HepG2 (cell line): ENCODE results near the gene METTL16. TPM values are rescaled to one million over a fixed set of nuclear protein-coding genes. Genes with fewer than 3 reads are reported as not detected.

Experiments used
- ASH2L ChIP-seq: fragments of 300-600, 200-600 bp; sonication (generic); IDR thresholded peaks from 2 replicates; pipeline ENCODE4 v1.7.0; 2017; ENCODE audit warnings: low read depth, mild to moderate bottlenecking, moderate library complexity, mixed read lengths, low read length; ENCODE audit not compliant: insufficient read length
- ATM ChIP-seq: fragments of 450-650 bp; IDR thresholded peaks from 2 replicates; pipeline ENCODE4 v1.7.1; 2017; ENCODE audit warnings: mild to moderate bottlenecking, borderline replicate concordance
- CBX2 ChIP-seq, 2 experiments: fragments of 200-600 bp in 1 of 2; sonication (generic); formaldehyde crosslinking in 1 of 2; IDR thresholded peaks; 2 replicates each; pipeline versions ENCODE4 v1.7.0 to v1.8.1; 2018 to 2022; ENCODE audit warnings: low read depth in 2 of 2, low read length in 1 of 2, mild to moderate bottlenecking in 1 of 2, missing genetic modification reagents in 1 of 2
- CHCHD3 ChIP-seq: sonication (generic); formaldehyde crosslinking; IDR thresholded peaks from 2 replicates; pipeline ENCODE4 v1.8.0; 2022; ENCODE audit warnings: mild to moderate bottlenecking, missing genetic modification reagents, moderate library complexity
- EED ChIP-seq: sonication (generic); formaldehyde crosslinking; IDR thresholded peaks from 2 replicates; pipeline ENCODE4 v1.5.0; 2020; ENCODE audit warnings: mild to moderate bottlenecking, missing genetic modification reagents
- FOXK1 ChIP-seq: sonication (generic); formaldehyde crosslinking; IDR thresholded peaks from 2 replicates; pipeline ENCODE4 v1.4.0; 2020; ENCODE audit warnings: low read depth, missing genetic modification reagents, borderline replicate concordance
- JARID2 ChIP-seq: sonication (generic); formaldehyde crosslinking; IDR thresholded peaks from 2 replicates; pipeline ENCODE4 v1.8.1; 2023; ENCODE audit warnings: missing genetic modification reagents, inconsistent platforms; ENCODE audit not compliant: insufficient replicate concordance
- KDM6A ChIP-seq: IDR thresholded peaks from 2 replicates; pipeline ENCODE4 v1.6.1; 2016; ENCODE audit warnings: low read depth
- MAF1 ChIP-seq: sonication (generic); formaldehyde crosslinking; IDR thresholded peaks from 2 replicates; pipeline ENCODE4 v1.5.0; 2020; ENCODE audit warnings: missing genetic modification reagents, borderline replicate concordance
- MED1 ChIP-seq: sonication (generic); formaldehyde crosslinking; IDR thresholded peaks from 2 replicates; pipeline ENCODE4 v1.4.0; 2020; ENCODE audit warnings: missing genetic modification reagents
- NFE2L1 ChIP-seq: sonication (generic); formaldehyde crosslinking; IDR thresholded peaks from 2 replicates; pipeline ENCODE4 v1.4.0; 2020; ENCODE audit warnings: missing genetic modification reagents, mild to moderate bottlenecking, borderline replicate concordance
- PITX1 ChIP-seq: sonication (generic); formaldehyde crosslinking; IDR thresholded peaks from 2 replicates; pipeline ENCODE4 v1.5.1; 2020; ENCODE audit warnings: mild to moderate bottlenecking, missing genetic modification reagents
- POLR2A ChIP-seq, 2 experiments: IDR thresholded peaks; 2 replicates each; pipeline ENCODE4 v1.6.1; 2011; ENCODE audit warnings: low read depth in 2 of 2, low read length in 2 of 2, mild to moderate bottlenecking in 1 of 2, moderate library complexity in 1 of 2; ENCODE audit not compliant: insufficient read depth in 1 of 2
- STAT5B ChIP-seq: sonication (generic); formaldehyde crosslinking; IDR thresholded peaks from 2 replicates; pipeline ENCODE4 v1.4.0; 2020; ENCODE audit warnings: missing genetic modification reagents
- TBP ChIP-seq: sonication (generic); formaldehyde crosslinking; IDR thresholded peaks from 2 replicates; pipeline ENCODE4 v1.5.0; 2020; ENCODE audit warnings: missing genetic modification reagents
- TCF12 ChIP-seq, 2 experiments: fragments of 450-650 bp in 1 of 2; sonication (generic) in 1 of 2; formaldehyde crosslinking in 1 of 2; IDR thresholded peaks; 2 replicates each; pipeline versions ENCODE4 v1.6.1 to v1.8.0; 2017 to 2022; ENCODE audit warnings: antibody characterized with exemption in 1 of 2, mild to moderate bottlenecking in 1 of 2, missing genetic modification reagents in 1 of 2, moderate library complexity in 1 of 2
- WIZ ChIP-seq: sonication (generic); formaldehyde crosslinking; IDR thresholded peaks from 2 replicates; pipeline ENCODE4 v1.5.1; 2020; ENCODE audit warnings: mild to moderate bottlenecking, missing genetic modification reagents
- ZMYM2 ChIP-seq: sonication (generic); formaldehyde crosslinking; IDR thresholded peaks from 2 replicates; pipeline ENCODE4 v1.8.0; 2022; ENCODE audit warnings: mild to moderate bottlenecking, missing genetic modification reagents
- ZNF230 ChIP-seq: sonication (generic); formaldehyde crosslinking; IDR thresholded peaks from 2 replicates; pipeline ENCODE4 v1.4.0; 2020; ENCODE audit warnings: mild to moderate bottlenecking, missing genetic modification reagents
- ZNF3 ChIP-seq: IDR thresholded peaks from 2 replicates; pipeline ENCODE4 v1.7.0; 2017; ENCODE audit warnings: inconsistent platforms
- ZNF563 ChIP-seq: sonication (generic); formaldehyde crosslinking; IDR thresholded peaks from 2 replicates; pipeline ENCODE4 v1.8.0; 2022; ENCODE audit warnings: mild to moderate bottlenecking, moderate library complexity, missing genetic modification reagents
- ZNF577 ChIP-seq: sonication (generic); formaldehyde crosslinking; IDR thresholded peaks from 2 replicates; pipeline ENCODE4 v1.4.0; 2020; ENCODE audit warnings: mild to moderate bottlenecking, low read depth, missing genetic modification reagents, borderline replicate concordance
- ZNF879 ChIP-seq: sonication (generic); formaldehyde crosslinking; IDR thresholded peaks from 2 replicates; pipeline ENCODE4 v1.8.1; 2023; ENCODE audit warnings: missing genetic modification reagents
- ZSCAN25 ChIP-seq: sonication (generic); formaldehyde crosslinking; IDR thresholded peaks from 2 replicates; pipeline ENCODE4 v1.8.0; 2022; ENCODE audit warnings: mild to moderate bottlenecking, missing genetic modification reagents
- polyA plus RNA-seq, 8 experiments: library from polyadenylated mRNA; depleted of rRNA in 3 of 8; stranded (reverse) in 7 of 8; unstranded in 1 of 8; fragments of >200 nt; fragmentation: Illumina TruSeq in 4 of 8; extraction: Trizol in 4 of 8; gene quantifications; 2 replicates each; pipeline versions ENCODE4 v1.2.1 to v1.2.3, GENCODE V29; 2011 to 2016; ENCODE audit warnings: low read depth in 4 of 8, missing spikeins in 1 of 8, mixed read lengths in 1 of 8; ENCODE audit not compliant: insufficient read depth in 1 of 8
- total RNA-seq, 5 experiments: library from RNA; depleted of rRNA; stranded (reverse); fragments of >200 nt; fragmentation: Illumina TruSeq; extraction: Trizol; gene quantifications; 2 replicates each; pipeline ENCODE4 v1.2.3, GENCODE V29; 2016; ENCODE audit warnings: low read depth in 1 of 5
- TF ChIP-seq, protein P1 (sequence below): IDR thresholded peaks from 2 replicates; pipeline ENCODE4 v1.6.1; 2016; ENCODE audit warnings: mild to moderate bottlenecking
- TF ChIP-seq, protein P2 (sequence below): sonication (generic); formaldehyde crosslinking; IDR thresholded peaks from 2 replicates; pipeline ENCODE4 v1.4.0; 2020; ENCODE audit warnings: missing genetic modification reagents

METTL16 gene
- total and polyA plus RNA-seq, 2 of the 13 experiments (the other 11 are each of a cell fraction or from before 2014, with no cell fraction given) = 11.6 to 18.5 TPM

DNA sequence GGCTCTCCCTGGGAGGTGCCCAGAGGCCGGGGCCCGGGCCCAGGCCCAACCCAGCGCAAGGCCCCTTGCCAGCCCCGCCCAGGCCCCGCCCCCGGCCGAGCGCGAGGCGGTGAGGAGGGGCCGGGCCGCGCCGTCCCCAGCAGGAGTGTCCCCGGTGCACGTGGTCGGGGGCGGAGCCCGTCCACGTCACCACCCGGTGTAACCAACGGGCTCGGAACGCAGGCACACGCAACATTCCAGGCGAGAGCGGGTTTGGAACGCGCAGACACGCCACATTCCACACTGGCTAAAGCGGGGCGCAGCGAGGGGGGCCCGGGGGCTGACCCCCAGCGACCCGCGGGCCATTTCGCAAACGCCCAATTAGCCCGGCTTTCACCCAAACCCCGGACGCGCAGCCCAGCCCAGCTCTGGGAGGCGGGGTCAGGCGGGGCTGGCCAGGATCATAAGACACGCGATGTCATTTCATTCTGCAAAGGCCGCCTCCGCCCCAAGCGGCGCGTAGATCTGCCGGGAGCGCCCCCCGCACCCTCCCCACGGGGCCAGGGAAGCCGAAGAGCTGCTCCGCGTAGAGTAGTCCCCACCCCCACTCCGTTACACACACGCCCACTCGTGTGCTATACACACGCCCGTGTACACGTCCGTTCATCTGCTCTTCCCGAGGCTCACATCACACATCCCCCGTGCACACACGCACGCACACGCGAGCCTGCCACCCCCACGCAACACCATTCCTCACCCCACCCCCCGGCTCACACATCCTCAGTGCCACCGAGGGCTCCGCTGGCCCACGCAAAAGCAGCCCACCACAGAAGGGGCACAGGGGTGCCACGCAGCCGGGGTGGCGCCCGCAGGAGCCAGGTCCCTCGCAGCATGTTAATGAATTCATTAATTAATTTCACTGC is 111.9 kb downstream of the METTL16 start (continued):
- TF ChIP-seq ASH2L (no peak), ZNF563 (CRISPR knock-in tag) (no peak), STAT5B (CRISPR knock-in tag) (no peak), ZNF879 (CRISPR knock-in tag) (0 out of 2 replicates have a peak, but pooled peaks have one; percentile 29), ZNF3 (no peak), TCF12 (IDR thresholded peaks at IDR 0.05) (no peak), TCF12 (CRISPR knock-in tag; IDR thresholded peaks at IDR 0.05) (peak; percentile 74; the same call in 1 of the 2 replicates), POLR2A (IDR thresholded peaks at IDR 0.05; ENCODE audit: insufficient read depth in 1 of 2, low read depth in 2 of 2, low read length in 2 of 2) (peak; percentile 76 to 92), NFE2L1 (CRISPR knock-in tag) (no peak), EED (CRISPR knock-in tag) (no peak; the same call in 1 of the 2 replicates), ZNF230 (peak; percentile 59; the same call in 1 of the 2 replicates), ZSCAN25 (CRISPR knock-in tag) (peak; percentile 43; the same call in 1 of the 2 replicates), CBX2 (IDR thresholded peaks at IDR 0.05; ENCODE audit: low read depth, low read length) (no peak), CBX2 (CRISPR knock-in tag; IDR thresholded peaks at IDR 0.05; ENCODE audit: low read depth) (no peak), ZMYM2 (CRISPR knock-in tag) (no peak), WIZ (0 out of 2 replicates have a peak, but pooled peaks have one; percentile 48), ATM (no peak), PITX1 (CRISPR knock-in tag) (peak; percentile 46; the same call in 1 of the 2 replicates), MED1 (CRISPR knock-in tag) (peak; percentile 88), ZNF577 (CRISPR knock-in tag) (no peak), CHCHD3 (CRISPR knock-in tag) (no peak), FOXK1 (CRISPR knock-in tag) (peak; percentile 76), TBP (CRISPR knock-in tag) (no peak), MAF1 (CRISPR knock-in tag) (no peak), JARID2 (CRISPR knock-in tag) (peak; percentile 41), KDM6A (no peak)
- TF ChIP-seq, protein P1, sequence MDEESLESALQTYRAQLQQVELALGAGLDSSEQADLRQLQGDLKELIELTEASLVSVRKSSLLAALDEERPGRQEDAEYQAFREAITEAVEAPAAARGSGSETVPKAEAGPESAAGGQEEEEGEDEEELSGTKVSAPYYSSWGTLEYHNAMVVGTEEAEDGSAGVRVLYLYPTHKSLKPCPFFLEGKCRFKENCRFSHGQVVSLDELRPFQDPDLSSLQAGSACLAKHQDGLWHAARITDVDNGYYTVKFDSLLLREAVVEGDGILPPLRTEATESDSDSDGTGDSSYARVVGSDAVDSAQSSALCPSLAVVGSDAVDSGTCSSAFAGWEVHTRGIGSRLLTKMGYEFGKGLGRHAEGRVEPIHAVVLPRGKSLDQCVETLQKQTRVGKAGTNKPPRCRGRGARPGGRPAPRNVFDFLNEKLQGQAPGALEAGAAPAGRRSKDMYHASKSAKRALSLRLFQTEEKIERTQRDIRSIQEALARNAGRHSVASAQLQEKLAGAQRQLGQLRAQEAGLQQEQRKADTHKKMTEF (CRISPR knock-in tag) = peak; percentile 84; the same call in 1 of the 2 replicates
- TF ChIP-seq, protein P2, sequence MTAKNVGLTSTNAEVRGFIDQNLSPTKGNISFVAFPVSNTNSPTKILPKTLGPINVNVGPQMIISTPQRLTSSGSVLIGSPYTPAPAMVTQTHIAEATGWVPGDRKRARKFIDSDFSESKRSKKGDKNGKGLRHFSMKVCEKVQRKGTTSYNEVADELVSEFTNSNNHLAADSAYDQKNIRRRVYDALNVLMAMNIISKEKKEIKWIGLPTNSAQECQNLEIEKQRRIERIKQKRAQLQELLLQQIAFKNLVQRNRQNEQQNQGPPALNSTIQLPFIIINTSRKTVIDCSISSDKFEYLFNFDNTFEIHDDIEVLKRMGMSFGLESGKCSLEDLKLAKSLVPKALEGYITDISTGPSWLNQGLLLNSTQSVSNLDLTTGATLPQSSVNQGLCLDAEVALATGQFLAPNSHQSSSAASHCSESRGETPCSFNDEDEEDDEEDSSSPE (CRISPR knock-in tag) = no peak; the same call in 1 of the 2 replicates
